Osteoblast (primary cell): ENCODE data around the gene NBAS. TPM values are rescaled to one million over a fixed set of nuclear protein-coding genes. Genes with fewer than 3 reads are reported as not detected.
A peak's percentile ranks its signal among the peaks of the same experiment; 100 is the strongest.

Experiments
- DNase-seq: peaks from one replicate; pipeline ENCODE4 v3.0.0; 2011; ENCODE audit warnings: low spot score, mixed read lengths; ENCODE audit not compliant: insufficient read length; ENCODE audit errors: missing footprints
- H2AFZ ChIP-seq: 2 replicates; pipeline ENCODE4 v1.6.0; 2011; ENCODE audit warnings: mild to moderate bottlenecking, low read length
- H3K27ac ChIP-seq: 2 replicates; pipeline ENCODE4 v1.5.1; 2011; ENCODE audit warnings: mild to moderate bottlenecking, low read depth, low read length, moderate library complexity
- H3K27me3 ChIP-seq: 2 replicates; pipeline ENCODE4 v1.6.0; 2012; ENCODE audit warnings: mild to moderate bottlenecking, control low read depth, inconsistent platforms, low read length, moderate library complexity; ENCODE audit not compliant: insufficient read depth
- H3K36me3 ChIP-seq: 2 replicates; pipeline ENCODE4 v1.5.1; 2011; ENCODE audit warnings: mild to moderate bottlenecking, low read length, control low read depth, moderate library complexity; ENCODE audit not compliant: insufficient read depth
- H3K4me1 ChIP-seq: 2 replicates; pipeline ENCODE4 v1.5.1; 2011; ENCODE audit warnings: mild to moderate bottlenecking, low read length, control low read depth, moderate library complexity; ENCODE audit not compliant: insufficient read depth
- H3K4me2 ChIP-seq: 2 replicates; pipeline ENCODE4 v1.6.0; 2011; ENCODE audit warnings: mild to moderate bottlenecking, low read length; ENCODE audit not compliant: insufficient read depth
- H3K4me3 ChIP-seq: fragments of 200-600 bp; sonication (generic); 3 replicates; pipeline ENCODE4 v1.5.1; 2012; ENCODE audit warnings: mild to moderate bottlenecking, low read length, inconsistent platforms; ENCODE audit not compliant: insufficient read depth
- H3K79me2 ChIP-seq: 2 replicates; pipeline ENCODE4 v1.6.0; 2012; ENCODE audit warnings: mild to moderate bottlenecking, low read length, control low read depth, inconsistent platforms; ENCODE audit not compliant: insufficient read depth
- H3K9me3 ChIP-seq: 2 replicates; pipeline ENCODE4 v1.5.1; 2011; ENCODE audit warnings: low read depth, low read length, control low read depth
- H4K20me1 ChIP-seq: 2 replicates; pipeline ENCODE4 v1.6.0; 2012; ENCODE audit warnings: mild to moderate bottlenecking, low read length, control low read depth; ENCODE audit not compliant: insufficient read depth
- CTCF ChIP-seq: IDR thresholded peaks from 2 replicates; pipeline ENCODE4 v1.5.1; 2011; ENCODE audit warnings: mild to moderate bottlenecking, low read depth, low read length, moderate library complexity; ENCODE audit errors: extremely low read depth
- total RNA-seq: library from RNA; depleted of rRNA; stranded (reverse); fragments of >200 nt; gene quantifications from 2 replicates; pipeline ENCODE4 v1.2.3, GENCODE V29; 2012

The NBAS gene
- total RNA-seq, 1 donor, result 98.1 TPM

DNA sequence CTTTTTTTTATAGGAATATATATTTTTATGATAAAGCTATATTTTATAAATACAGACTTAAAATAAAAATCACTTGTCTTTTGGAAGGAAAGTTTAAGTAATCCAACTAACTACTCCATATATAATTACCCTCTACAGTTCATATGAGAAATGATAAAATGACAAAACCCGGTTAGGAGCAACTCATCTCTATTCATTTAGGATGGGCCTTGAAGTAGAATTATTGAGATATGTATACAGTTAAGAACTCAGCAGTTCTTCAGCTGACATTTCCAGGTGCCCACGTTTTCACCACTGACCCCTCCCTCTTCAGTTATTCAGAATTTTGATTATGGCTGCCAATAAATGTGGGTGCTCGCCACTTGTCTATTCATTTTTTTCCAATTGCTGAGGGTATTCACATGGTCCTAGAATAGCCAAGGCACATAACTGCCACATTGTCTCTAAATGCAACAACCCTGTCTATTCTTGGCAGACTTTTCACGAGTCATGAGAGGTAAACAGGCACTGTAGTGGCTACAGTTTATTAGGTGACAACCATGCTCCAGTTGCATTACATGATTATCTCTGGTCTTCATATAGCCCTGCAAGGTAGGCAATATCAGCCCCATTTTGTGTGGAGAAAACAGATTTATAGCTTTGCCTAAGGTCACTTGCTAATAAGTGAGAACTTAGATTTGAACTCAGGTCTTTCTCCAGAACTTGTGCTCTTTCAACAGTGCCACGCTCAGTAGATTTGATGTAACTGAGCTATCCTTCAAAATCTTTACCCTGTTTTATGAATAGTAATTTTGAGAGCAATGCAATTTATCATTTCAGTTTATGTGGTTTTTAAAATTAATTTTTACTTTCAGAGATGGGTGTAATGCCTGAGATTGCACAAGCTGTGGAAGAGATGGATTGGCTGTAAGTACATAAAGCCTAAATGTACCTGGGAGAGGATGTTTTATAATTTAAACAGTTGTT, 33.4 kb upstream of the NBAS start:
- no peak overlapping the region for H3K4me2 ChIP-seq
- H3K4me1 ChIP-seq, result peaks cover 14% of the 10 kb centered on the region
- no peaks in the 10 kb centered on the region for H3K9me3 ChIP-seq
- no peak overlapping the region for H3K27ac ChIP-seq
- H3K27me3 ChIP-seq, result no peaks in the 10 kb centered on the region
- no peak overlapping the region for H2AFZ ChIP-seq
- no peak for DNase-seq
- TF ChIP-seq CTCF, result no peak
- H3K4me3 ChIP-seq, result no peak overlapping the region
- H4K20me1 ChIP-seq, result peaks cover 30% of the 10 kb centered on the region
- peaks cover 43% of the 10 kb centered on the region for H3K36me3 ChIP-seq
- peaks cover 45% of the 10 kb centered on the region for H3K79me2 ChIP-seq

GRCh38 chr2:15593327-15593705, 32.2 kb upstream of the NBAS start:
- Histone ChIP-seq H2AFZ (no peak overlapping the region), H3K4me3 (peak overlapping the region; percentile 93), H3K27ac (peak overlapping the region; percentile 10), H4K20me1 (peaks cover 30% of the 10 kb centered on the region), H3K9me3 (no peaks in the 10 kb centered on the region), H3K27me3 (no peaks in the 10 kb centered on the region), H3K4me2 (peak overlapping the region; percentile 90), H3K79me2 (peaks cover 45% of the 10 kb centered on the region), H3K36me3 (peaks cover 34% of the 10 kb centered on the region), H3K4me1 (peaks cover 14% of the 10 kb centered on the region)
- DNase-seq, result no peak
- TF ChIP-seq CTCF, result no peak

DNA sequence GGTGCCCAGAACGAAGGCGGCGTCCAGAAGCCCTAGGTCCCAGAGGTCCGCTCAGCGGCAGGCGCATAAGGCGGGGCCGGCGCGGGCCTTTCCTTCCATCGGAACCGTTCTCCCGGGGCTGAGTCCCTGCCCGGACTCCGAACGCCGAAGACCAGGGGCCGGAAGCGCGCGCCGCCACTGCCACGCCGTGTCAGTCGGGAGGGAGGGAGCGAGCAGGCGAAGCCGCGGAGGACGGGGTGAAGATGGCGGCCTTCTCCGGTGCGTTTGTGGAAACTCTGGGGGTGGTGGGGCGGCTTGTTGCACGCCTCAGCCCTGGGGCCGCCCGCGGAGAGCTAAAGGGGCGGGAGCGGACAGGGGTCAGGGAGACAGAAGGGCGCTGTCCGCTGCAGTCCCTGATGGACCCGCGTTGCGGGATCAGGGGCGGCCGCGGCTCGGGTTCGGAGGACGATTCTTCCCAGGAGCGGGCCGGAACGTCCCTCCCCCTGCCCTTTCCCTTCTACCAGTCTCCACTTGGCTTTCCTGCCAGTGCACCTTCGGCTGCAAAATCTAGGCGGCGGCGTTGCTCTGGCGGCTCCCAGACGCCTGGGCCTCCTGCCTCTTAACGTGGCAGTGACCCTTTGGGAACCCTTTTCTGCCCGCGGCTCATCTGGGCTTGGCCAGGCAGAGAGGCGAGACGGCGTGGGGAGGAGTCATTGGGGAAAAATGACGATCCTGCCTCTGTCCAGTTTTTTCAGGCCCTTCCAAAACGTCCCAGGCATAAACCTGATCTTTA, 30.7 kb upstream of the NBAS start, which contains the start of gene DDX1:
Gene DDX1 (plus strand): TSS at position 177 of the 772 bp plus-strand sequence. CDS start 66 bp downstream, at position 243.
- peak within 1 kb of the TSS; percentile 92 for H3K27ac ChIP-seq
- H3K79me2 ChIP-seq, result peaks cover 45% of the 10 kb centered on the region
- no peak for TF ChIP-seq CTCF
- peaks cover 30% of the 10 kb centered on the region for H4K20me1 ChIP-seq
- H3K4me1 ChIP-seq, result peaks cover 14% of the 10 kb centered on the region
- no peaks in the 10 kb centered on the region for H3K9me3 ChIP-seq
- H3K36me3 ChIP-seq, result peaks cover 20% of the 10 kb centered on the region
- peak within 1 kb of the TSS; percentile 90 for H3K4me2 ChIP-seq
- peak within 1 kb of the TSS; percentile 93 for H3K4me3 ChIP-seq
- H2AFZ ChIP-seq, result peak within 1 kb of the TSS; percentile 100
- no peaks in the 10 kb centered on the region for H3K27me3 ChIP-seq
- DNase-seq, result peak; percentile 93

DNA sequence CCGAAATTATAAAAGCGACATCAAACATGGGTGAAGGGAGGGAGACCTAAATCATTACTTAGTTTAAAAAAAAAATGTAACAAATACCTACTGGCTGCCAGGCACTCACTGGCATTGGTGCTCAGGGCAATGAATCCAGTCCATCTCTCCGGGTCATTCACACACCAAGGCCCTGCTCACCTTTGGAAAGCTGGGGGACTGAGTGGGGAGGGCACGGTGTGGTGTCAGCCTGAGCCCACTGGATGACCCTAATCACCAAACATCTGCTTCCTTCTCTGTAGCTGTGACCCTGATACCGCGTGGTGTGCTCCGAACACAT, 30.2 kb upstream of the NBAS start:
- no peak for TF ChIP-seq CTCF
- Histone ChIP-seq H3K4me2 (peak overlapping the region; percentile 90), H3K4me3 (peak overlapping the region; percentile 93), H2AFZ (peak overlapping the region; percentile 100), H3K36me3 (peaks cover 15% of the 10 kb centered on the region), H3K9me3 (no peaks in the 10 kb centered on the region), H3K27ac (peak overlapping the region; percentile 92), H3K4me1 (peaks cover 14% of the 10 kb centered on the region), H4K20me1 (peaks cover 30% of the 10 kb centered on the region), H3K27me3 (no peaks in the 10 kb centered on the region), H3K79me2 (peaks cover 45% of the 10 kb centered on the region)
- no peak for DNase-seq
